DMS79 (cell line): Measurements from ENCODE around the gene SORD.
"Not testable (repeated sequence)": the region's sequence is repeated elsewhere in the genome, so short reads cannot be mapped to it uniquely, and the experiment has no call there.

ENCODE experiments used
- DNase-seq: peaks from one replicate; lab custom pipeline; 2025; lab: John Stamatoyannopoulos, UW

The SORD gene

DNA sequence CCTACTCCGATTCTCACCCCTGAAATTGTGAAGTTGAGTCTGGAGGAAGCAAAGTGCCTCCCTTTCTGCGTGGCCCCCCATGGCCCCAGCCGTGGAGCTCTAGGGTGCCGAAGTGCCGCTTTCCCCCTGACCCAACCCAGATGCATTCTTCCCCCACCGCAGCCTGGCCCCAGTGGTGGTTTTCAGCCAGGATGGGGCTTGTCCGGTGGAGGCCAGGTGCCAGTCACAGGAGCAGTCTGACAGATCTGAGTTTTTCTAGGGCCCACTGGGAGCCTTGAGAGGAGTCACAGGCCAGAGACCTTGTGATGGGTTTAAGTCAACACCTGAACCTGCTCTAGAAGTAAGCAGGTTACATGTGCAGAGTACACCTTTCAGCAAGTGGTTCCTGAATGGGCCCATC, 39.3 kb downstream of the SORD start:
- DNase-seq = not testable (repeated sequence)

DNA sequence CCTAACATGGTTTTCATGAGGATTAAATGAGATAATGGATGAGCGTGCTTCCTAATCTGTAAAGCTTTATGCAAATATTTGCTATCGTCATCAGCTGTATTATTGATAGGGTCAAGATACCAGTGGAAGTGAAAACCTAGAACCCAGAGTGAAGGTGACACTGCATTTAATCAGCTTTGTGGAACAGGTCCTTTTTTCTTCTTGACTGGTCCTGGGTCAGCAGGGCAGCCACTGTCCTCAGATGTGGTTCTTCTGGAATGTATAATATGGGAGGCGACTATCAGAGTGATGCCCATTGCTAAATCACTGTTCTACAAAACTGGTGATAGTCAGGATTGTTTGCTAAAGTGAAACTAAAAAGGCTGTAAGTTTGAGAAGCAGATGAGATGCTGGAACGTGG, 41.4 kb downstream of the SORD start:
- DNase-seq = no peak

GRCh38 chr15:45069942-45070360, 47.0 kb downstream of the SORD start:
- DNase-seq = not testable (repeated sequence)

- DNase-seq = not testable (repeated sequence)
These were observed 50.6 kb downstream of the SORD start for GRCh38 chr15:45073602-45074001.

GRCh38 chr15:45075440-45076320, 52.7 kb downstream of the SORD start:
- not testable (repeated sequence) for DNase-seq

DNA sequence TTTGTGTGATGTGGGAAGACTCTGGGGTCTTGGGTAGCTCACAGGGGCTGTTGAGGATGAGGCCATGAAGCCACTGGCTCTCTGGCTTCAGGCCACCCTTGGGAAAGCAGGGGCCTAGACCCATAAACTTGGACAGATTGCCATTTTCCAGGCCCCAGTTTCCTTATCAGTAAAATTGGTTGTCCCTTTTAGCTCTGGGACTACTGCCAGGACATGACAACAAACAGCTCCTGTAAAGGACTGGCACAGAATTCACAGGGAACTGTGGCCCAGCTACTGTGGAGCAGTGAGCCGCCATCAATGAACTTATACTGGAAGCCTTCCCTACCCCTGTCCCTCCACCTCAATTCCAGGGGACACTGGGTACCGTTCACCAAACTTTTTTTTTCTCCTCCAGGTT, 54.4 kb downstream of the SORD start:
- not testable (repeated sequence) for DNase-seq

GRCh38 chr15:45079201-45079600, 56.2 kb downstream of the SORD start:
- peak; percentile 12 for DNase-seq

GRCh38 chr15:45079628-45080246, 56.7 kb downstream of the SORD start:
- DNase-seq = not testable (repeated sequence)

DNA sequence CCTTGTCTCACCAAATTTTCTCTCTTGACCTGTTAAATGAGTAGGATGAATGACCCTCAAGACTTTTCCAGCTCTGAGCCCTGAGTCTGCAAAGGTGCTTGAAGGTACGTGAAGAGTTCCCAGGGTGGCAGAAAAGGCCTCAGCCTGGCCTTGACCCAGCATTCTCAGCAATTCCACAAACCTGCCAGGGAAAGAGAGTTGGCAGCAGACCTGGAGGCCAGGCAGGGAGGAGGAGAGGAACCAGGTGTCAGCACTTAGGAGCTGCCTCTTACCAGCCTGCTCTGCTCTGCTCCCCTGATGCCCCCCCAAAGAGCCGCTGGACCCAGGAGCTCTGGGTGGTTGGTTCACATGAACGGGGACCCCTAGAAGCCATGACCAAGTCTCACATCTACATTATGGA, 57.6 kb downstream of the SORD start:
- DNase-seq = peak; percentile 32

- DNase-seq = not testable (repeated sequence)
These were observed 59.4 kb downstream of the SORD start for GRCh38 chr15:45082412-45082811.

GRCh38 chr15:45083223-45083622, 60.2 kb downstream of the SORD start:
- DNase-seq = no peak

- no peak for DNase-seq
These were observed 61.2 kb downstream of the SORD start for GRCh38 chr15:45084163-45084562.

- DNase-seq = no peak
These were observed 64.5 kb downstream of the SORD start for GRCh38 chr15:45087513-45087912.

DNA sequence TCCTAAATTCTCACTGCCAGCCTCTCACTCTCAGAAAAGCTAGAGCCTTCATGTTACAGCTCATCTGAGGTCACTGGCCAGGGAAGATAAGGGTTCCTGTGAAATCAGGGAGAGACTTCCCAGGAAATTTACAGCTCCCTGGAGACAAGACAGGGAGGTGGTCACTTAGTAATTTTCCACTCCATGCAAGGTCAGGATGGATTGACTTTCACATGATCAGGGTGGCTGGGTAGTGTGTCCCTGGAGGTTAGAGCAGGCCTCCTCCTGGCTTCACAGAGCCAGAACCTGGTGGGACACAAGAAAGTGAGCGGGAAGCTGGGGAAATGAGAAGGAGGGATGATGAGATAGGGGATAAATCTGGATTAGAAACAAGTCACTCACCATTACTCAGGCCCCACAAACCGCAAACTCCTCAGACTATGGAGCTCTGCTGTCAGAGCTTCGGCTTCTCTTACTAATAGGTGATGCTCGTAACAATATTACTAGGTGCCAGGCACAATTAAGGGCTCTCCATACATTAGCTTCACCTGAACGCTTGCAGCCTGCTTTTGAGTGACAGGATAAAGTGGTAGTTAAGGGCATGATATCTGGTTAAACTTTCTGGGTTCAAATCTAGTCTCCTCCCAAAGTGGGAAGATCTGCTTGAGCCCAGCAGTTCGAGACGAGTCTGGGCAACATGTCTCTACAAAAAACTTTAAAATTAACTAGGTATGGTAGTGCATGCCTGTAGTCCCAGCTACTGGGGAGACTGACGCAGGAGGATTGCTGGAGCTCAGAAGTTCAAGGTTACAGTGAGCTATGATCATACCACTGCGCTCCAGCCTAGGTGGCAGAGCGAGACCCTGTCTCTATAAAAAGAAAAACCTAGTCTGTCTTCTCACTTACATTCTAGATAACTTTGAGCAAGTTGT, 66.1 kb downstream of the SORD start:
- no peak for DNase-seq

GRCh38 chr15:45089712-45090373, 66.8 kb downstream of the SORD start:
- DNase-seq = no peak

- no peak for DNase-seq
These were observed 68.2 kb downstream of the SORD start for GRCh38 chr15:45091161-45091560.

GRCh38 chr15:45091576-45091975, 68.6 kb downstream of the SORD start:
- no peak for DNase-seq

- DNase-seq = no peak
These were observed 70.0 kb downstream of the SORD start for GRCh38 chr15:45093013-45093412.

DNA sequence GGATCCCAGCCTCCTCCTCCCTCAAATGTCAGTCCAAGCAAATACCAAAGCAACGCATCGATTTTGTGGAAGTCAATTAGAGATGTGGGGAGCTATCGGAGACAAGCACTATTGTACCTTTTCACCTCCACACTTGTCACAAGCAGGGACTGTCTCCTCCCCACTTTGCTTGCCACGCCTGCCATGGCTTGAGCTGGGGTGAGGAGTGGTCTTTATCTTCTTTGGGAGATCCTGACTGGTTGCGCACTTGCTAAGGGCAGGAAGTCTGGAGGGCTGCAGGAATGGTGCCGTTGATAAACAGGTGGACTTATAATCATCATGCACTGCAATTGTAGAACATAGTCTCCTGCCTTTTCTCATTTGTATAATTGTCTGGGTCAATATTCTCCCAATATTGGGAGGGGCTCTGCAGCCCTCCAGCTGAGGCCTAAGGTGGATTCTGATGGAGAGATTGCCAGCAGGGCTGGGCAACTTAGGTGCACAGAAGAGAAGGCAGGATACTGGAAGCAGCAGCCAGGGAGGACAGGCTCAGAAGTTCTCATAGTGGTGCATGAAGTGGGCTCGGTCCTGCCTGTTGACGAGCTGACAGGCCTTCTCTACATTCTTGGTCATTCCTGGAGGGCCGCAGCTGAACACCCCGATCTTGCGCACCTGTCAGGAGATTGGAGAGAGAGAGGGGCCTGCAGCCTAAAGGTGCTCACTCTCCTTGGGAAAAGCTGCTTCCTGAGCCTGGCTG, 70.8 kb downstream of the SORD start:
- no peak for DNase-seq

DNA sequence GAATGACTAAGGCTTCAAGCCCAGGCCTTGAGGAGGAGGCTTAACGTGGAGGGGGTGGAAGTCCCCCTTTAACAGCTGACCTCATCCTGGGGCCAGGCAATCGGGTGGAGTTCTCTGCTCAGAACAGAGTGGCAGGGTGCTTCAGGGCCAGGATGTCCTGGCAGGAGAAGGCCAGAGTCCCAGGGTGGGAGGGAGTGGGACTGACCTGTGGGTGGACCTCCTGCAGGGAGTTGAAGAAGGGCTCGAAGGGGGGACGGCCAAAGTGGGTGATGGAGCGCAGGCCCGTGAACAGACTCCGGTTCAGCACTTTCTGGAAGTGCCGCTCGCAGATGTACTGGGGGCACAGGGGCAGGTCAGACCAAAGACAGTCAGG, 71.3 kb downstream of the SORD start:
- DNase-seq = no peak

DNA sequence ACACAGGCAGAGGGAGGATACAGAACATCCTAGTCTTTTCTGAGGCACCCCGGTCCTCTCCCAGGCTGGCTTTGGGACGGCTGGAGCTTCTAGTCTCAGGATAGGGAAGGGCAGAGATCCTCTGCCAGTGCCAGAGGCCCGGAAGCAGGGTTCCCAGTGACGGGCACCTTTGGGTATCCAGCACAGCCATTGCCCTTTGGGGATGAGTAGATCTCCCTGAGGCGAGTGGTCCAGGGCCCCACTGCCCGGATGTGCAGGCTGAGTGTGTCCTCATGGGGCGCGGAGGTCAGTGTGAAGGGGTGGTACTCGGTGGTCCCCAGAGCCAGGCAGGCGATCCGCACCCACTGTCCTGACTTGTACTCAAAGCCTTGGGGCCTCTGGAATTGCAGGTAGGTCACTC, 72.7 kb downstream of the SORD start:
- no peak for DNase-seq
